Testis (tissue), 3 donors: Measurements from ENCODE around the gene FBXL14. TPM values are rescaled to one million over a fixed set of nuclear protein-coding genes. Genes with fewer than 3 reads are reported as not detected.

Experiments used
- DNase-seq: peaks from one replicate; pipeline ENCODE4 v3.0.0-alpha.2; 2019
- H3K27ac ChIP-seq, 2 donors: fragments of 200-600 bp; sonication (generic); one replicate each; pipeline ENCODE4 v1.5.1; 2019
- H3K27me3 ChIP-seq: fragments of 200-600 bp; sonication (generic); one replicate; pipeline ENCODE4 v1.5.1; 2019
- H3K36me3 ChIP-seq: fragments of 200-600 bp; sonication (generic); one replicate; pipeline ENCODE4 v1.5.1; 2017; ENCODE audit warnings: low read depth; ENCODE audit errors: missing control alignments
- H3K4me1 ChIP-seq: fragments of 200-600 bp; sonication (generic); one replicate; pipeline ENCODE4 v1.5.1; 2019
- H3K4me3 ChIP-seq, 2 donors: fragments of 200-600 bp; sonication (generic); one replicate each; pipeline ENCODE4 v1.5.1; 2017 to 2019
- H3K9me3 ChIP-seq: fragments of 200-600 bp; sonication (generic); one replicate; pipeline ENCODE4 v1.5.1; 2017
- POLR2A ChIP-seq: fragments of 450-650 bp; IDR thresholded peaks from one replicate; pipeline ENCODE4 v1.6.1; 2017; ENCODE audit warnings: antibody characterized with exemption, mild to moderate bottlenecking, moderate library complexity
- WGBS, 2 donors: methylation state at CpG; one replicate each; pipeline ENCODE4 v1.1.5; 2018; 5-methylcytosine and 5-hydroxymethylcytosine counted together
- intact Hi-C: fragments of 100-400 bp; cut with DNase I; formaldehyde crosslinking; loops from one replicate; pipeline ENCODE4 v1.15.1; 2023; ENCODE audit warnings: low total_unique reads
- polyA plus RNA-seq: library from polyadenylated mRNA; stranded (reverse); fragments of 350-450 nt; fragmentation: Illumina TruSeq; extraction: RNeasy Lipid Tissue Mini Kit (QIAGEN cat#74804); gene quantifications from one replicate; pipeline ENCODE4 v1.2.3, GENCODE V29; 2014; ENCODE audit warnings: low read depth, low replicate concordance; ENCODE audit not compliant: insufficient read depth
- total RNA-seq, 2 donors: library from RNA; depleted of rRNA; stranded (reverse); fragments of >200 nt; gene quantifications; one replicate each; pipeline ENCODE4 v1.2.3, GENCODE V29; 2016
- TF ChIP-seq, protein P1 (sequence below), 3 experiments: fragments of 450-650 bp in 2 of 3; fragments of 200-600 bp in 1 of 3; sonication (generic) in 1 of 3; IDR thresholded peaks; one replicate each; pipeline ENCODE4 v1.5.1; 2016 to 2019; ENCODE audit warnings: antibody characterized with exemption in 3 of 3, mild to moderate bottlenecking in 2 of 3, moderate library complexity in 1 of 3

Gene FBXL14
- total and polyA plus RNA-seq, 3 donors from 2014 or later, result 39.5 to 50.2 (median 45.8) TPM

GRCh38 chr12:1587927-1588574, 6.3 kb downstream of the FBXL14 start:
- DNase-seq, result no peak
- H3K9me3 ChIP-seq, result no peaks in the 10 kb centered on the region
- TF ChIP-seq POLR2A, result no peak
- TF ChIP-seq, protein P1, sequence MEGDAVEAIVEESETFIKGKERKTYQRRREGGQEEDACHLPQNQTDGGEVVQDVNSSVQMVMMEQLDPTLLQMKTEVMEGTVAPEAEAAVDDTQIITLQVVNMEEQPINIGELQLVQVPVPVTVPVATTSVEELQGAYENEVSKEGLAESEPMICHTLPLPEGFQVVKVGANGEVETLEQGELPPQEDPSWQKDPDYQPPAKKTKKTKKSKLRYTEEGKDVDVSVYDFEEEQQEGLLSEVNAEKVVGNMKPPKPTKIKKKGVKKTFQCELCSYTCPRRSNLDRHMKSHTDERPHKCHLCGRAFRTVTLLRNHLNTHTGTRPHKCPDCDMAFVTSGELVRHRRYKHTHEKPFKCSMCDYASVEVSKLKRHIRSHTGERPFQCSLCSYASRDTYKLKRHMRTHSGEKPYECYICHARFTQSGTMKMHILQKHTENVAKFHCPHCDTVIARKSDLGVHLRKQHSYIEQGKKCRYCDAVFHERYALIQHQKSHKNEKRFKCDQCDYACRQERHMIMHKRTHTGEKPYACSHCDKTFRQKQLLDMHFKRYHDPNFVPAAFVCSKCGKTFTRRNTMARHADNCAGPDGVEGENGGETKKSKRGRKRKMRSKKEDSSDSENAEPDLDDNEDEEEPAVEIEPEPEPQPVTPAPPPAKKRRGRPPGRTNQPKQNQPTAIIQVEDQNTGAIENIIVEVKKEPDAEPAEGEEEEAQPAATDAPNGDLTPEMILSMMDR (IDR thresholded peaks at IDR 0.05), result no peak
- 60 to 63% methylated on average over 5 of the region's 5 CpGs for WGBS, 2 donors
- H3K27me3 ChIP-seq, result no peaks in the 10 kb centered on the region
- H3K36me3 ChIP-seq, result no peaks in the 10 kb centered on the region
- intact Hi-C loops, result loop anchor here (10.0 kb wide), 1 partner anchor 473 kb away; no protein-coding TSS in a partner anchor
- H3K4me1 ChIP-seq, result peaks cover 28% of the 10 kb centered on the region
- no peak overlapping the region for H3K27ac ChIP-seq
- H3K4me3 ChIP-seq, result no peak overlapping the region

DNA sequence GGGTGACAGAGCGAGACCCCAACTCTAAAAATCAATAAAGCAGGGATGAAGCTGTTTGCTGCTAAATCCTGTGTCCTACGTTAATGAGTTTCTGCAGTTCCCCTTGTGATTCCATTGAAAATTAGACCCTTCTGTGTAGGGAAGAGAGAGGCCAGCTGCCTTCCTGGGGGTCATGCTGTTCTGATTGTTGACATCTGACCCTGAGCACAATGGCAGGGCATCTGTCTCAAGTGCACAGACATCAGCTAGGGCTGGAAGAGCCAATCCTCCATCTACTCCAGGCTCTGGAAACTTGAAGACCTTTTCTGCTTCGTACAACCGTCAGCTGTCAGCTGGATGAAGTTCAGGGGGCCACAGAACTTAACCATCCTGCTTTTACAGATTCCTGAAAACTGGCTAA, 10.1 kb downstream of the FBXL14 start:
- 91 to 96% methylated on average over 4 of the region's 4 CpGs for WGBS, 2 donors
- peaks cover 3% of the 10 kb centered on the region for H3K4me1 ChIP-seq

DNA sequence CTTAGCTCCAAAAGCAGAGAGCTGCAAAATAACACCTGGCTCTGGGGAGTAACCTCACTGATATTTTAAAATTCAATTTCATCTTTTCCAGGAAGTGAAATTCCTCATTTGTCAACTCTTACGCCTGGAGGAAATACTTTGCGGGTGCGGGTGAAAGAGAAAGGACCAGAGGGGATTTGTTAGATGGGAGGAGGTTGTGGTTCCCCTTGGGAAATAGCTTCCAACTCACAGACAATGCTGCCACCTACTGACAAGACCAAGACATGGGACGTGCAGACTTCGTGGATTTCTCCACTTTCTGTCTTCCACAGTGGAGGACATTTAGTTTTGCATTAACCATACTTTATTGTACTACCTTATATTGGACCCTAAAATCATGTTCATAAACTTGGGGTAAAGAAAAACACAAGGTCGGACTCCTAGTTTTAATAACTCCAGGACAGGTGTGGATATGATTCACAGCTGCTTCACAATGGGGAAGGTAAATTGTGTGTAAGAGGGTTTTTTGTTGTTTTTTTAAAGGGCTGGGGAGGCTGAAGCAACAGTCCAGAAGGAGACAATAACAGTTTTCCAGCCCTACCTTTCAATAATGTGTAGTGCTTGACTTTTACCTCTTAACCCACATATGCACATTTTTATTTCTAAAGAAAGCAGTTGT, 10.8 kb downstream of the FBXL14 start:
- 19 to 26% methylated on average over 6 of the region's 6 CpGs for WGBS, 2 donors
- Histone ChIP-seq H3K4me1 (peaks cover 3% of the 10 kb centered on the region), H3K27me3 (no peaks in the 10 kb centered on the region)

More for the DNA sequence above, 10.1 kb downstream of the FBXL14 start:
- Histone ChIP-seq H3K9me3 (no peaks in the 10 kb centered on the region), H3K27ac (no peak overlapping the region), H3K36me3 (no peaks in the 10 kb centered on the region), H3K27me3 (no peaks in the 10 kb centered on the region), H3K4me3 (no peak overlapping the region)
- TF ChIP-seq, protein P1 (IDR thresholded peaks at IDR 0.05), result no peak
- no peak for TF ChIP-seq POLR2A
- no peak for DNase-seq
- intact Hi-C loops, result loop anchor here (10.0 kb wide), 1 partner anchor 470 kb away; no protein-coding TSS in a partner anchor

DNA sequence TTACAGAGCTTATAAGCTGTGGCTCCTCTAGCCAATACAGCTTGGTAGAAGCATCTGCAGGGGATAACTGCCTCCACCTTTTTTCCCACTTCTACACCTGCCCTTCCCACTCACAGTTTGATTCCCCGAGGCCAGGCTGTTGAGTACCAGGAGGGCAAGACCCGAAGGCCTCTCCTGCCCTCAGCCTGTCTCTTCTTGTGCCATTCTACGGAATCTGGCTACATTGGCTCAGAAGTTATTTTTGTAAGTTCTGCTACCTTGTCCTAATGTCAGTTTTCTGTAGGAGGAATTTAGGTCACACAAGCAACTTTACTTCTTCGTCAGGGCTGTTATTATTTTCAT, 11.7 kb downstream of the FBXL14 start:
- no peak for TF ChIP-seq POLR2A
- TF ChIP-seq, protein P1 (IDR thresholded peaks at IDR 0.05), result no peak
- Histone ChIP-seq H3K27me3 (no peaks in the 10 kb centered on the region), H3K36me3 (no peaks in the 10 kb centered on the region), H3K4me1 (peaks cover 5% of the 10 kb centered on the region), H3K4me3 (no peak overlapping the region), H3K9me3 (no peaks in the 10 kb centered on the region), H3K27ac (no peak overlapping the region)
- intact Hi-C loops, result loop anchor here (10.0 kb wide), 1 partner anchor 468 kb away; no protein-coding TSS in a partner anchor
- DNase-seq, result no peak
- 86 to 90% methylated on average over 4 of the region's 4 CpGs for WGBS, 2 donors

More for the DNA sequence above, 10.8 kb downstream of the FBXL14 start:
- intact Hi-C loops, result loop anchor here (10.0 kb wide), 1 partner anchor 469 kb away; no protein-coding TSS in a partner anchor
- Histone ChIP-seq H3K4me3 (no peak overlapping the region), H3K9me3 (no peaks in the 10 kb centered on the region), H3K36me3 (no peaks in the 10 kb centered on the region), H3K27ac (no peak overlapping the region)
- DNase-seq, result peak; percentile 78
- TF ChIP-seq, protein P1 (IDR thresholded peaks at IDR 0.05), result peak; percentile 74 to 84 (median 75)
- TF ChIP-seq POLR2A, result no peak
